ENCODE data around the gene UBE4B. TPM values are rescaled to one million over a fixed set of nuclear protein-coding genes. Genes with fewer than 3 reads are reported as not detected.
A peak's percentile ranks its signal among the peaks of the same experiment; 100 is the strongest.
"Not testable (repeated sequence)": the region's sequence is repeated elsewhere in the genome, so short reads cannot be mapped to it uniquely, and the experiment has no call there.

UBE4B gene
- total RNA-seq, 4 donors from 2014 or later = 37.5 to 60.3 (median 51.3) TPM

GRCh38 chr1:10216090-10216749 is 183.5 kb downstream of the UBE4B start:
- no peak for DNase-seq
- H3K27ac ChIP-seq = peak overlapping the region in 1 of 4 donors; percentile 20
- H3K9me3 ChIP-seq = no peaks in the 10 kb centered on the region
- H3K36me3 ChIP-seq = no peaks in the 10 kb centered on the region
- peaks cover 15 to 86% (median 45%) of the 10 kb centered on the region in 3 donors for H3K4me1 ChIP-seq
- no peak overlapping the region for H3K4me3 ChIP-seq
- WGBS, 2 donors = 62 to 64% methylated on average over 7 of the region's 7 CpGs
- no peak for TF ChIP-seq CTCF (IDR thresholded peaks at IDR 0.05)
- no peak for TF ChIP-seq POLR2A (IDR thresholded peaks at IDR 0.05)
- no peaks in the 10 kb centered on the region for H3K27me3 ChIP-seq
- intact Hi-C loops (cut with DNase I) = loop anchor here (10.0 kb wide), 1 partner anchor 119 kb away; no protein-coding TSS in a partner anchor

- Histone ChIP-seq H3K4me3 (no peak overlapping the region), H3K27me3 (no peaks in the 10 kb centered on the region), H3K4me1 (peaks cover 15 to 76% (median 38%) of the 10 kb centered on the region in 3 donors), H3K27ac (peak overlapping the region in 1 of 4 donors; percentile 41), H3K36me3 (no peaks in the 10 kb centered on the region), H3K9me3 (no peaks in the 10 kb centered on the region)
- WGBS, 2 donors = 57 to 58% methylated on average over 5 of the region's 5 CpGs
- DNase-seq = no peak
- TF ChIP-seq CTCF (IDR thresholded peaks at IDR 0.05) (no peak), POLR2A (IDR thresholded peaks at IDR 0.05) (no peak)
- intact Hi-C loops (cut with DNase I) = loop anchor here (10.0 kb wide), 1 partner anchor 117 kb away; no protein-coding TSS in a partner anchor
Measured at GRCh38 chr1:10217748-10218441, 185.1 kb downstream of the UBE4B start.

DNA sequence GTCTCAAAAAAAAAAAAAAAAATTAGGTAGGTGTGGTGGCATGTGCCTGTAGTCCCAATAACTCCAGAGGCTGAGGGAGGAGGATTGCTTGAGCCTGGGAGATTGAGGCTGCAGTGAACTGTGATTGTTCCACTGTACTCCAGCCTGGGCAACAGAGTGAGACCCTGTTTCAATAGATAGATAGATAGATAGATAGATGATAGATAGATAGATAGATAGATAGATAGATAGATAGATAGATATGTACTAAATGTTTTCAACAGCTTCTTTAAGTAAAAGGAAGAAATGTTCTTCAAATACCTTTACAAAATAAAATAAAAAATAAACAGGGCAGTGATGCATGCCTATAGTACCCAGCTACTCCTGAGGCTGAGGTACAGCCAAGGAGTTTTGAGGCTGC is 187.4 kb downstream of the UBE4B start:
- Histone ChIP-seq H3K27ac (no peak overlapping the region), H3K27me3 (no peaks in the 10 kb centered on the region), H3K4me3 (no peak overlapping the region), H3K9me3 (no peaks in the 10 kb centered on the region), H3K36me3 (no peaks in the 10 kb centered on the region), H3K4me1 (peaks cover 10 to 71% (median 31%) of the 10 kb centered on the region in 3 donors)
- DNase-seq = no peak
- TF ChIP-seq POLR2A (IDR thresholded peaks at IDR 0.05) (no peak), CTCF (IDR thresholded peaks at IDR 0.05) (no peak)
- intact Hi-C loops (cut with DNase I) = no loop called here

GRCh38 chr1:10220657-10221056 is 187.9 kb downstream of the UBE4B start:
- H3K9me3 ChIP-seq; DNase-seq; H3K36me3 ChIP-seq; H3K27ac ChIP-seq; H3K4me3 ChIP-seq; intact Hi-C loops (cut with DNase I); H3K27me3 ChIP-seq: not testable (repeated sequence)
- WGBS, 2 donors = 87 to 93% methylated on average over 6 of the region's 6 CpGs
- peaks cover 8 to 67% (median 32%) of the 10 kb centered on the region in 3 donors for H3K4me1 ChIP-seq

DNA sequence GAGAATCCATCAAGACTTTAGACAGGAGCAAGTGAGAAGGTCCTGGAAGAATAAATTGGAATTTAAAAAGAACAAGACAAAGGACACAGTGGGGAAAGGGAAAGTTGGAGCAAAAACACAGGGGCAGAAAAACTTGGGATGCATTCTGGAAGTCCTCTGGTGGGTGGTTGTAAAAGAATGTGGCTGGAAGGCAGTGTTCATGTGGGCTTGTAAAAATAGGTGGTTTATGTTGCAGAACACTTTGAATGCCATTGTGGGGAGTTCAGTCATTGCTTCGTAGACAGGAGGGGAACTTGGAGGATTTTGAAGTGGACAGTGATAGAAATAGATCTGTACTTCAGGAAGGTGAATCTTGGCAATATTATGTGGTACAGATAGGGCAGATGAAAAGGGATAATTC is 192.8 kb downstream of the UBE4B start:
- WGBS, 2 donors = 58 to 83% methylated on average over 1 of the region's 1 CpG
- TF ChIP-seq POLR2A (IDR thresholded peaks at IDR 0.05) (no peak), CTCF (IDR thresholded peaks at IDR 0.05) (no peak)
- Histone ChIP-seq H3K27ac (no peak overlapping the region), H3K4me3 (no peak overlapping the region), H3K36me3 (no peaks in the 10 kb centered on the region), H3K27me3 (no peaks in the 10 kb centered on the region), H3K4me1 (peaks cover 0 to 40% (median 6%) of the 10 kb centered on the region in 3 donors), H3K9me3 (no peaks in the 10 kb centered on the region)
- intact Hi-C loops (cut with DNase I) = no loop called here
- DNase-seq = no peak

All from esophagus squamous epithelium (tissue), 5 donors.